GM12801 (cell line): ENCODE results near the gene ADGRD2.

ENCODE experiments used
- CTCF ChIP-seq: IDR thresholded peaks from one replicate; pipeline ENCODE4 v1.5.1; 2011; ENCODE audit warnings: control low read depth; ENCODE audit not compliant: insufficient read length; ENCODE audit errors: extremely low read depth

The ADGRD2 gene

GRCh38 chr9:124512806-124513204 is 62.6 kb downstream of the ADGRD2 start:
- TF ChIP-seq CTCF = no peak

DNA sequence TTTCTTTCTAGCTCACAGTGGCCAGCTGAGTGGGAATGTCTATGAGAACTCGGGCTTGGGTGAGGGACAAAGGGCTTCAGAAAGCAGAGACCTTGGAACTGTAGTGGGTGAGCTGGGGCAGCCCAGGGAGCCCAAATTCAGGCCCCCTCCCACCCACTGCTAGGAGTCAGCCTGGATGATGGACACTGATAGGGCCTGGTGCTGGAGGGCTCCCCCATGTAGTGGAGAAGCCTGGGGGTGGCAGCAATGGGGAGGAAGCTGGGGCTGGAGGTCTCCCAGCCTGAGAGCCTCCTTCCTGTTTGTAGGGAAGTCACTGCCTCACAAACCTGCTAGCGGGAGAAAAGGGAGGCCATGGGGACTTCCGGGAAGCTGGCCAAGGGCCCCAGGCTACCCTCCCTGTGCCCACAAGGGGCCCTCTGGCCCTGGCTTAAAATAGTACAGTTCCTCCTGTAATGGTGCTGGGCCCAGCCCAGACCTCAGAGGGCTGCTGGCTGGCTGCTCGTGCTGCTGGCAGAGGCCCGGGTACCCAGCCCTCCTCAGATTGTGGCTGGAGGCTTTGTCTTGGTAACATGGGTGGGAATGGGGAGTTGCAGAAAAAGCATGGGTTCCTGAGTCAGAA is 63.2 kb downstream of the ADGRD2 start:
- no peak for TF ChIP-seq CTCF

DNA sequence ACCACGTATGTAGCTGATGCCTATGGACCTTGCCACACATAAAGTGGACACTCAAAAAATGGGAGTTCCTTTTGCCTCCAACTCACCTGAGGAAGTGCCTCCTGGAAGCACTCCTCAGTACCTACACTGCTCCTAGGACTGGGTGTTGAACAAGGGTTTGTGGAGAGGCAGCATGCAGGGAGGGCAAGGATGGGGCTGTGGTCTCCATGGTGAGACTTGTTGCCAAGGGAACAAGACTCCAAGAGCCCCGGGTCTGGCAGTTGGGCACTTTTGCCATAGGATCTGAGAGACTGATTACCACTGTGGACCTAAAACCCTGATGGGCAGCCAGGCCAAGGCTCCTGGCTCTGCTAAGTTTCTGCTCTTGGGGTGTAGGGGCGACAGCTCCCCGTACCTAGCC is 63.9 kb downstream of the ADGRD2 start:
- TF ChIP-seq CTCF = no peak

- TF ChIP-seq CTCF = no peak
Observed at GRCh38 chr9:124514874-124515273, 64.6 kb downstream of the ADGRD2 start.

DNA sequence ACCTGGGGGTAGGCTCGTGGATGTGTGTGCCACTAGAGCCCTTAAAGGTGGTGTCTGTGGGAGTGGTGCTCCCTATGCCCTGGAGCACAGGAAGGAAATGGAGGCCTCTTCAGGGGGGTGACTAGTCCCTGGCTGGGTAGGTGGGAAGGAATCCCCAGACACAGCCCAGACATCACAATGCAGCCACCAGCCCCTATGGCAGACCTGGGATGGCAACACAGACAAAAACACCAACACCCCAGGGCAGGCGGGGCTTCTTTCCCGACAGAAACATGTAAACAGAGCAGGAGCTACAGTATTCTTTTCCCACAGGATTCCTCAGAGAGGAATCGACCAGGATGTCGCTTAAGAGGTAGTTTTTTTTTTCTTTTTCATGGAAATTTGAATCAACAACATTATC is 67.3 kb downstream of the ADGRD2 start:
- TF ChIP-seq CTCF = no peak

- TF ChIP-seq CTCF = no peak
Observed at GRCh38 chr9:124518116-124518515, 67.9 kb downstream of the ADGRD2 start.

GRCh38 chr9:124520206-124520596 is 70.0 kb downstream of the ADGRD2 start:
- TF ChIP-seq CTCF = no peak
